Osteoblast (primary cell): Measurements from ENCODE around the gene PRRT3. TPM values are rescaled to one million over a fixed set of nuclear protein-coding genes. Genes with fewer than 3 reads are reported as not detected.

Experiments
- DNase-seq: peaks from one replicate; pipeline ENCODE4 v3.0.0; 2011; ENCODE audit warnings: low spot score, mixed read lengths; ENCODE audit not compliant: insufficient read length; ENCODE audit errors: missing footprints
- H2AFZ ChIP-seq: 2 replicates; pipeline ENCODE4 v1.6.0; 2011; ENCODE audit warnings: mild to moderate bottlenecking, low read length
- H3K27ac ChIP-seq: 2 replicates; pipeline ENCODE4 v1.5.1; 2011; ENCODE audit warnings: mild to moderate bottlenecking, low read depth, low read length, moderate library complexity
- H3K27me3 ChIP-seq: 2 replicates; pipeline ENCODE4 v1.6.0; 2012; ENCODE audit warnings: mild to moderate bottlenecking, control low read depth, inconsistent platforms, low read length, moderate library complexity; ENCODE audit not compliant: insufficient read depth
- H3K36me3 ChIP-seq: 2 replicates; pipeline ENCODE4 v1.5.1; 2011; ENCODE audit warnings: mild to moderate bottlenecking, low read length, control low read depth, moderate library complexity; ENCODE audit not compliant: insufficient read depth
- H3K4me1 ChIP-seq: 2 replicates; pipeline ENCODE4 v1.5.1; 2011; ENCODE audit warnings: mild to moderate bottlenecking, low read length, control low read depth, moderate library complexity; ENCODE audit not compliant: insufficient read depth
- H3K4me2 ChIP-seq: 2 replicates; pipeline ENCODE4 v1.6.0; 2011; ENCODE audit warnings: mild to moderate bottlenecking, low read length; ENCODE audit not compliant: insufficient read depth
- H3K4me3 ChIP-seq: fragments of 200-600 bp; sonication (generic); 3 replicates; pipeline ENCODE4 v1.5.1; 2012; ENCODE audit warnings: mild to moderate bottlenecking, low read length, inconsistent platforms; ENCODE audit not compliant: insufficient read depth
- H3K79me2 ChIP-seq: 2 replicates; pipeline ENCODE4 v1.6.0; 2012; ENCODE audit warnings: mild to moderate bottlenecking, low read length, control low read depth, inconsistent platforms; ENCODE audit not compliant: insufficient read depth
- H3K9me3 ChIP-seq: 2 replicates; pipeline ENCODE4 v1.5.1; 2011; ENCODE audit warnings: low read depth, low read length, control low read depth
- H4K20me1 ChIP-seq: 2 replicates; pipeline ENCODE4 v1.6.0; 2012; ENCODE audit warnings: mild to moderate bottlenecking, low read length, control low read depth; ENCODE audit not compliant: insufficient read depth
- CTCF ChIP-seq: IDR thresholded peaks from 2 replicates; pipeline ENCODE4 v1.5.1; 2011; ENCODE audit warnings: mild to moderate bottlenecking, low read depth, low read length, moderate library complexity; ENCODE audit errors: extremely low read depth
- total RNA-seq: library from RNA; depleted of rRNA; stranded (reverse); fragments of >200 nt; gene quantifications from 2 replicates; pipeline ENCODE4 v1.2.3, GENCODE V29; 2012

The PRRT3 gene
- total RNA-seq, 1 donor: 4.3 TPM

GRCh38 chr3:9937486-9938238, 14.5 kb downstream of the PRRT3 start:
- no peak for TF ChIP-seq CTCF
- Histone ChIP-seq H3K27me3 (no peaks in the 10 kb centered on the region), H3K79me2 (peaks cover 4% of the 10 kb centered on the region), H3K4me2 (no peak overlapping the region), H3K27ac (no peak overlapping the region), H3K4me1 (peaks cover 14% of the 10 kb centered on the region), H3K9me3 (no peaks in the 10 kb centered on the region), H4K20me1 (no peaks in the 10 kb centered on the region), H3K36me3 (peaks cover 9% of the 10 kb centered on the region), H2AFZ (no peak overlapping the region), H3K4me3 (no peak overlapping the region)
- DNase-seq: no peak

- DNase-seq: no peak
- H3K4me2 ChIP-seq: no peak overlapping the region
- no peak overlapping the region for H3K27ac ChIP-seq
- no peak for TF ChIP-seq CTCF
- H3K79me2 ChIP-seq: peaks cover 4% of the 10 kb centered on the region
- H3K4me3 ChIP-seq: no peak overlapping the region
- peaks cover 14% of the 10 kb centered on the region for H3K4me1 ChIP-seq
- H3K27me3 ChIP-seq: no peaks in the 10 kb centered on the region
- no peaks in the 10 kb centered on the region for H3K9me3 ChIP-seq
- H4K20me1 ChIP-seq: no peaks in the 10 kb centered on the region
- no peak overlapping the region for H2AFZ ChIP-seq
- peaks cover 9% of the 10 kb centered on the region for H3K36me3 ChIP-seq
These were observed 16.2 kb downstream of the PRRT3 start for GRCh38 chr3:9935966-9936510.

GRCh38 chr3:9934993-9935392, 17.2 kb downstream of the PRRT3 start:
- Histone ChIP-seq H4K20me1 (no peaks in the 10 kb centered on the region), H3K27ac (no peak overlapping the region), H2AFZ (no peak overlapping the region), H3K27me3 (no peaks in the 10 kb centered on the region), H3K36me3 (peaks cover 14% of the 10 kb centered on the region), H3K79me2 (peaks cover 4% of the 10 kb centered on the region), H3K9me3 (no peaks in the 10 kb centered on the region), H3K4me2 (peak overlapping the region; percentile 88), H3K4me3 (no peak overlapping the region), H3K4me1 (peaks cover 14% of the 10 kb centered on the region)
- DNase-seq: no peak
- TF ChIP-seq CTCF: no peak

GRCh38 chr3:9934235-9934621, 18.0 kb downstream of the PRRT3 start:
- peak overlapping the region; percentile 91 for H3K4me3 ChIP-seq
- peaks cover 4% of the 10 kb centered on the region for H3K79me2 ChIP-seq
- TF ChIP-seq CTCF: peak; percentile 35
- peaks cover 14% of the 10 kb centered on the region for H3K4me1 ChIP-seq
- H3K27me3 ChIP-seq: no peaks in the 10 kb centered on the region
- peak overlapping the region; percentile 87 for H3K27ac ChIP-seq
- no peak for DNase-seq
- H2AFZ ChIP-seq: peak overlapping the region; percentile 94
- H3K36me3 ChIP-seq: peaks cover 16% of the 10 kb centered on the region
- no peaks in the 10 kb centered on the region for H3K9me3 ChIP-seq
- H4K20me1 ChIP-seq: no peaks in the 10 kb centered on the region
- peak overlapping the region; percentile 88 for H3K4me2 ChIP-seq
